Nephron (organoid): ENCODE data around the gene ESR2.

Source experiments
- H3K27ac Mint-ChIP-seq, 3 experiments: 2 replicates each; pipeline ENCODE4 v1.8.0; 2020; ENCODE audit warnings: mixed read lengths in 3 of 3, mild to moderate bottlenecking in 2 of 3, moderate library complexity in 1 of 3
- H3K27me3 Mint-ChIP-seq: 2 replicates; pipeline ENCODE4 v1.8.0; 2021; ENCODE audit warnings: low read depth, mild to moderate bottlenecking, moderate library complexity, mixed read lengths
- H3K36me3 Mint-ChIP-seq: 2 replicates; pipeline ENCODE4 v1.8.0; 2020; ENCODE audit warnings: low read depth, mixed read lengths
- H3K4me1 Mint-ChIP-seq: 2 replicates; pipeline ENCODE4 v1.8.0; 2020; ENCODE audit warnings: mixed read lengths
- H3K4me3 Mint-ChIP-seq, 3 experiments: 2 replicates each; pipeline ENCODE4 v1.8.0; 2020; ENCODE audit warnings: mild to moderate bottlenecking in 3 of 3, mixed read lengths in 3 of 3, moderate library complexity in 2 of 3
- H3K9me3 Mint-ChIP-seq: 2 replicates; pipeline ENCODE4 v1.8.0; 2020; ENCODE audit warnings: mixed read lengths
- CTCF ChIP-seq, 3 experiments: fragments of 200-600 bp; sonication (generic); IDR thresholded peaks; one replicate each; pipeline ENCODE4 v1.5.0; 2021; ENCODE audit warnings: antibody characterized with exemption in 3 of 3; ENCODE audit not compliant: unreplicated experiment in 3 of 3

Gene ESR2

GRCh38 chr14:64114796-64115195 is 179.4 kb downstream of the ESR2 start:
- no peak for TF ChIP-seq CTCF (IDR thresholded peaks at IDR 0.05; ENCODE audit: unreplicated experiment in 3 of 3)
- peaks cover 23% of the 10 kb centered on the region for H3K36me3 Mint-ChIP-seq
- no peak overlapping the region for H3K27ac Mint-ChIP-seq
- no peaks in the 10 kb centered on the region for H3K27me3 Mint-ChIP-seq
- H3K9me3 Mint-ChIP-seq = no peaks in the 10 kb centered on the region
- H3K4me3 Mint-ChIP-seq = no peak overlapping the region
- H3K4me1 Mint-ChIP-seq = peaks cover 20% of the 10 kb centered on the region

- Mint-ChIP-seq H3K36me3 (peaks cover 17% of the 10 kb centered on the region), H3K4me3 (no peak overlapping the region), H3K27me3 (no peaks in the 10 kb centered on the region), H3K9me3 (no peaks in the 10 kb centered on the region), H3K4me1 (peaks cover 20% of the 10 kb centered on the region), H3K27ac (no peak overlapping the region)
- no peak for TF ChIP-seq CTCF (IDR thresholded peaks at IDR 0.05; ENCODE audit: unreplicated experiment in 3 of 3)
Measured at GRCh38 chr14:64114166-64114565, 180.0 kb downstream of the ESR2 start.

GRCh38 chr14:64112867-64113678 is 181.1 kb downstream of the ESR2 start:
- peaks cover 16% of the 10 kb centered on the region for H3K4me1 Mint-ChIP-seq
- TF ChIP-seq CTCF (IDR thresholded peaks at IDR 0.05; ENCODE audit: unreplicated experiment in 3 of 3) = no peak
- H3K27ac Mint-ChIP-seq = peak overlapping the region; percentile 25 to 39 (median 29)
- no peaks in the 10 kb centered on the region for H3K27me3 Mint-ChIP-seq
- no peaks in the 10 kb centered on the region for H3K9me3 Mint-ChIP-seq
- H3K4me3 Mint-ChIP-seq = no peak overlapping the region
- H3K36me3 Mint-ChIP-seq = peaks cover 15% of the 10 kb centered on the region

- Mint-ChIP-seq H3K27ac (no peak overlapping the region), H3K4me3 (no peak overlapping the region), H3K4me1 (peaks cover 14% of the 10 kb centered on the region), H3K36me3 (peaks cover 17% of the 10 kb centered on the region), H3K9me3 (no peaks in the 10 kb centered on the region), H3K27me3 (no peaks in the 10 kb centered on the region)
- no peak for TF ChIP-seq CTCF (IDR thresholded peaks at IDR 0.05; ENCODE audit: unreplicated experiment in 3 of 3)
Measured at GRCh38 chr14:64110802-64111201, 183.4 kb downstream of the ESR2 start.

GRCh38 chr14:64109819-64110554 is 184.2 kb downstream of the ESR2 start:
- H3K36me3 Mint-ChIP-seq = peaks cover 16% of the 10 kb centered on the region
- H3K27ac Mint-ChIP-seq = no peak overlapping the region
- no peak overlapping the region for H3K4me3 Mint-ChIP-seq
- H3K4me1 Mint-ChIP-seq = peaks cover 14% of the 10 kb centered on the region
- no peaks in the 10 kb centered on the region for H3K9me3 Mint-ChIP-seq
- no peaks in the 10 kb centered on the region for H3K27me3 Mint-ChIP-seq
- TF ChIP-seq CTCF (IDR thresholded peaks at IDR 0.05; ENCODE audit: unreplicated experiment in 3 of 3) = no peak
